ENCODE data around the gene PCMTD2.
"Not testable (repeated sequence)": the region's sequence is repeated elsewhere in the genome, so short reads cannot be mapped to it uniquely, and the experiment has no call there.

The PCMTD2 gene

DNA sequence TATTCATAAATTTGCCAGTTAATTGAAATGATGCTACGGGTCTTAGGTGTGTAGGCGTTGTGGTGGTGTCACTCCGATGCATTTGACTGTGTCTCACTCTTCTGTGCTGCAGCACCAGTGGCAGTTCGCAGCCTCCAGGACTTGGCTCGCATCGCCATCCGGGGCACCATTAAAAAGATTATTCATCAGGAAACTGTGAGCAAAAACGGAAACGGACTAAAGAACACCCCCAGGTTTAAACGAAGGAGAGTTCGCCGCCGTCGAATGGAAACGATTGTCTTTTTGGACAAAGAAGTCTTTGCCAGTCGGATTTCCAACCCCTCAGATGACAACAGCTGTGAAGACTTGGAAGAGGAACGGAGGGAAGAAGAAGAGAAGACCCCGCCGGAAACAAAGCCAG lies 17.6 kb downstream of the PCMTD2 start:
- Histone ChIP-seq H3K9me3 (ENCODE audit: control insufficient read depth in 1 of 2, low read length in 2 of 2) (no peaks in the 10 kb centered on the region), H3K4me1 (ENCODE audit: control insufficient read depth in 1 of 2, insufficient read depth in 2 of 2, low read length in 2 of 2) (no peaks in the 10 kb centered on the region), H3K36me3 (ENCODE audit: control insufficient read depth in 1 of 2, insufficient read depth in 2 of 2, low read length in 2 of 2) (peaks cover 9 to 29% of the 10 kb centered on the region in 2 donors), H3K9ac (ENCODE audit: low read depth in 1 of 2, low read length in 2 of 2) (no peak overlapping the region), H3K27ac (ENCODE audit: low read depth, low read length) (no peak overlapping the region), H3K4me3 (ENCODE audit: low read depth in 1 of 2, low read length in 2 of 2) (no peak overlapping the region), H3K27me3 (ENCODE audit: control insufficient read depth in 1 of 2, insufficient read depth in 2 of 2, low read length in 2 of 2) (no peaks in the 10 kb centered on the region)

DNA sequence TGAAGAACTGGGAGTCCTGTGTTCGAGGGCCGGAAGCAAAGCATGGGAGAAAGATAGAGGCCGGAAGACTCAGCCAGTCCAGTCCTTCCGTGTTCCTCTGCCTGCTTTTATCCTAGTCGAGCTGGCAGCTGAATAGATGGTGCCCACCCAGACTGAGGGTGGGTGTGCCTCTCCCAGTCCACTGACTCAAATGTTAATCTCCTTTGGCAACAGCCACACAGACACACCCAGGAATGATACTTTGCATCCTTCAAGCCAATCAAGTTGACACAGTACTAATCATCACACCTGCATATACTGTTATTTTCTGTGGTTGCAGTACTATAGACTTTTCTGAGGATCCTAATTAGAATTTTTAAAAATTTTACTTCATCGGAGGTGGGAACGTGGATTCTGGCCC lies 21.3 kb downstream of the PCMTD2 start:
- Histone ChIP-seq H3K9ac (ENCODE audit: low read depth in 1 of 2, low read length in 2 of 2) (no peak overlapping the region), H3K27ac (ENCODE audit: low read depth, low read length) (no peak overlapping the region), H3K9me3 (ENCODE audit: control insufficient read depth in 1 of 2, low read length in 2 of 2) (no peaks in the 10 kb centered on the region), H3K27me3 (ENCODE audit: control insufficient read depth in 1 of 2, insufficient read depth in 2 of 2, low read length in 2 of 2) (no peaks in the 10 kb centered on the region), H3K4me3 (ENCODE audit: low read depth in 1 of 2, low read length in 2 of 2) (no peak overlapping the region), H3K4me1 (ENCODE audit: control insufficient read depth in 1 of 2, insufficient read depth in 2 of 2, low read length in 2 of 2) (no peaks in the 10 kb centered on the region), H3K36me3 (ENCODE audit: control insufficient read depth in 1 of 2, insufficient read depth in 2 of 2, low read length in 2 of 2) (peaks cover 5 to 15% of the 10 kb centered on the region in 2 donors)

DNA sequence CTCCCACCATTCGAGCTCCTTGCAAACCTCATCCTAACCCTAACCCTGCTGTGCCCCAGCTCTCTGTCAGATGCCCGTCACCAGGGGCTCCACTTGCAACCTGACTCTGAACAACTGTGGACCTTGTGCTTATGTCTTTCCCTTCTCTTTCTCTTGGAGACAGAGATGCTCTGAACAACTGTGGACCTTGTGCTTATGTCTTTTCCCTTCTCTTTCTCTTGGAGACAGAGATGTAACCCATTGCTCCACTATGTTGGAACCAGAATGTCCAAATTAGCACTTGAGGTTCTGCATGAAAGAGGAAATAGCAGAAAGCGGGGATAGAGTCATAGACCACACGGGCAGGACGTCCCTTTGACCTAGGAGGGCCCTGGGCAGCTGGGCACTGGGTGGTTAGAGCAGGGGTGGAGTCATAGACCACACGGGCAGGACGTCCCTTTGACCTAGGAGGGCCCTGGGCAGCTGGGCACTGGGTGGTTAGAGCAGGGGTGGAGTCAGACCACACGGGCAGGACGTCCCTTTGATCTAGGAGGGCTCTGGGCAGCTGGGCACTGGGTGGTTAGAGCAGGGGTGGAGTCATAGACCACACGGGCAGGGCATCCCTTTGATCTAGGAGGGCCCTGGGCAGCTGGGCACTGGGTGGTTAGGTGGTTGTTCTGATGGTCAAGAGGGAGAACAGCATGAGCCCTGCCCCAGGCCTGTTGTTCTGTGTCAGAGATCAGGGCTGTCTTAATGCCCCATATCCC lies 22.2 kb downstream of the PCMTD2 start:
- no peak overlapping the region for H3K4me3 ChIP-seq (ENCODE audit: low read depth in 1 of 2, low read length in 2 of 2)

DNA sequence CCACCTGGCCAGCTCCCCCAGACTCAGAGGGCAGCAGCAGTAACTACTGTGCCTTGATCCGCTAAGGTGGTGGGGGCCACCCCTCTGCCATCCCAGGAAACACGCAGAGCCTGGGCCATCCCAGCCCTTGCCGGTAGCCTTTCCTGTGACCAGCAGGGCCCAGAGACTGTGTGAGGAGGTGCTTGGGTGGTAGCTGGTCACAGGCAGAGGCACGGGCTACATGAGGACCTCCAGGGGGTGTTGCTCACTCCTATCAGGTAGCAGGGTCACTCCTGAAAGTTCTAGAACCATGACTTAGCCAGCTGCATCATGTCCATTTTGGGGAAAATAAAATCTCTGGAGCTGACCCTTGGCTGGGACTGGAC lies 22.8 kb downstream of the PCMTD2 start:
- H3K27ac ChIP-seq (ENCODE audit: low read depth, low read length) = no peak overlapping the region

More for the DNA sequence above, 22.2 kb downstream of the PCMTD2 start:
- H3K27ac ChIP-seq (ENCODE audit: low read depth, low read length) = no peak overlapping the region
- H3K4me1 ChIP-seq (ENCODE audit: control insufficient read depth in 1 of 2, insufficient read depth in 2 of 2, low read length in 2 of 2) = no peaks in the 10 kb centered on the region
- no peaks in the 10 kb centered on the region for H3K9me3 ChIP-seq (ENCODE audit: control insufficient read depth in 1 of 2, low read length in 2 of 2)
- peaks cover 5 to 12% of the 10 kb centered on the region in 2 donors for H3K36me3 ChIP-seq (ENCODE audit: control insufficient read depth in 1 of 2, insufficient read depth in 2 of 2, low read length in 2 of 2)
- no peak overlapping the region for H3K9ac ChIP-seq (ENCODE audit: low read depth in 1 of 2, low read length in 2 of 2)
- H3K27me3 ChIP-seq (ENCODE audit: control insufficient read depth in 1 of 2, insufficient read depth in 2 of 2, low read length in 2 of 2) = no peaks in the 10 kb centered on the region

DNA sequence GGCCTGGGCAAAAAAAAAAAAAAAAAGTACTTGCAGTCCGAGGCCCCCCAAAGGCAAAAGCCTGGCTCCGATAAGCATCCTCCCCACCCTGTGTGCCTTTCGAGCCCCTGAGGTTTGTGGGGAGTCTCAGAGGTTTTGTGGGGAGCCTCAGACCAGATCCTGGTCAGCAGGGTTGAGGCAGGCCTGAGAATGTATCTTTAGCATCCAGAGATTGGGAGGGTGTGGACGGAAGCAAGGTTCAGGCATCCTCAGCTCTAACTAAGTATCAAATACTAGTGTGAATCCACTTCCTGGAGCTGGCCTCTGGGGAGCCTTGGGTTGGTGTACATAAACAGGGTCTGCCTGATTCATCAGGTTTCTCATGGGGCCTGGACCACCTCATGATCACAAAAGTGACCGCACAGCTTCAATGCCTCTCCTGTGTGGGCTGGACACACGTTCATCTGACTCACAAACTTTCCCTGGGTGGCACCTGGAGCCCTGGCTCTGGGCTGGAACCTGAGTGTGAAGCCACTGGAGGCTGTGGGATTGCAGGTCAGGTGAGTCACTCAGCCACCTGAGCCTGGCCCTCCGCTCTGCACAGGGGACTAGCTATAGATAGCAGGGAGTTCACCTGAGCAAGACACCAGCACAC lies 24.4 kb downstream of the PCMTD2 start:
- H3K27me3 ChIP-seq (ENCODE audit: control insufficient read depth in 1 of 2, insufficient read depth in 2 of 2, low read length in 2 of 2) = no peaks in the 10 kb centered on the region
- no peak overlapping the region for H3K9ac ChIP-seq (ENCODE audit: low read depth in 1 of 2, low read length in 2 of 2)
- no peaks in the 10 kb centered on the region for H3K9me3 ChIP-seq (ENCODE audit: control insufficient read depth in 1 of 2, low read length in 2 of 2)
- H3K4me3 ChIP-seq (ENCODE audit: low read depth in 1 of 2, low read length in 2 of 2) = no peak overlapping the region
- peaks cover 0 to 4% of the 10 kb centered on the region in 2 donors for H3K36me3 ChIP-seq (ENCODE audit: control insufficient read depth in 1 of 2, insufficient read depth in 2 of 2, low read length in 2 of 2)
- no peak overlapping the region for H3K27ac ChIP-seq (ENCODE audit: low read depth, low read length)
- H3K4me1 ChIP-seq (ENCODE audit: control insufficient read depth in 1 of 2, insufficient read depth in 2 of 2, low read length in 2 of 2) = no peaks in the 10 kb centered on the region

More for the DNA sequence above, 22.8 kb downstream of the PCMTD2 start:
- Histone ChIP-seq H3K4me3 (ENCODE audit: low read depth in 1 of 2, low read length in 2 of 2) (no peak overlapping the region), H3K27me3 (ENCODE audit: control insufficient read depth in 1 of 2, insufficient read depth in 2 of 2, low read length in 2 of 2) (no peaks in the 10 kb centered on the region), H3K9ac (ENCODE audit: low read depth in 1 of 2, low read length in 2 of 2) (no peak overlapping the region), H3K36me3 (ENCODE audit: control insufficient read depth in 1 of 2, insufficient read depth in 2 of 2, low read length in 2 of 2) (peaks cover under 1 to 7% of the 10 kb centered on the region in 2 donors), H3K9me3 (ENCODE audit: control insufficient read depth in 1 of 2, low read length in 2 of 2) (no peaks in the 10 kb centered on the region), H3K4me1 (ENCODE audit: control insufficient read depth in 1 of 2, insufficient read depth in 2 of 2, low read length in 2 of 2) (no peaks in the 10 kb centered on the region)

DNA sequence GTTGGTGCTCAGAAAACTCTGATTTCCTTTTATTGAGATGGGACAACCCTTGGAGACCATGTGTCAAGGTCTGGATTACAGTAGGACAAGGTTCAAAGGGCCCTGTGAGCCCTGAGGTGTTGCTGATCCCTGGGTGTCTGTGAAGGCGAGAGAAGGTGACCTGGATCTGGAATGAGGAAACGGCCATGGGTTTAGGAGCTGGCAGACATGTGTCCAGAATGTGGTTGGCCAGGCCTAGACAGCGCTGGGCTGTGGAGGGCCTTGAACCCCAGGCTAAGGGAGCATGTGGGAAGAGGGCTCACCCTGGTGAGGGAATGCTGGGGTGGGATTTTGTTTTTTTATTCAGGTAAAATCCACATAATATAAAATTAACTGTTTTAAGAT lies 24.9 kb downstream of the PCMTD2 start:
- Histone ChIP-seq H3K9me3 (ENCODE audit: control insufficient read depth in 1 of 2, low read length in 2 of 2) (no peaks in the 10 kb centered on the region), H3K27me3 (ENCODE audit: control insufficient read depth in 1 of 2, insufficient read depth in 2 of 2, low read length in 2 of 2) (no peaks in the 10 kb centered on the region), H3K4me3 (ENCODE audit: low read depth in 1 of 2, low read length in 2 of 2) (no peak overlapping the region), H3K27ac (ENCODE audit: low read depth, low read length) (no peak overlapping the region), H3K9ac (ENCODE audit: low read depth in 1 of 2, low read length in 2 of 2) (no peak overlapping the region), H3K4me1 (ENCODE audit: control insufficient read depth in 1 of 2, insufficient read depth in 2 of 2, low read length in 2 of 2) (no peaks in the 10 kb centered on the region), H3K36me3 (ENCODE audit: control insufficient read depth in 1 of 2, insufficient read depth in 2 of 2, low read length in 2 of 2) (peaks cover 0 to 4% of the 10 kb centered on the region in 2 donors)

DNA sequence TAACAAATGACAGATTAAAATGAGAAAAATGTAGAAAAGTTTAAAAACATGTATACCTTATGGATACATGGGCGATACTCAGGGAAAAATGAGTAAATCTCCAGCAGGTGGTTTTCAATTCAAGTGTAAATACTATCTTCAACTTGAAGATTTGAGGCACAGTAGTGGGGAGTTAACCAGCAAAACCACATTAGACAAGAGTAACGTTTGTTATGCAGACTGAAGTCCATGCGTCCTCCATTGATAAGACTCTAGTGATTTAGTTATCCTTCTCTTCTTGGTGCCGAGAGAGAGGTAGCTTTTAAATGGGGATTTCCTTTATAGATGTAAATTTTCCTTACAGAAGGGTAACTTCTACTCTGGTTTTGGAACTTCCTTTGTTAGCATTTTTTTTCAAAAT lies 28.1 kb downstream of the PCMTD2 start:
- Histone ChIP-seq H3K4me1 (ENCODE audit: control insufficient read depth in 1 of 2, insufficient read depth in 2 of 2, low read length in 2 of 2) (no peaks in the 10 kb centered on the region), H3K27ac (ENCODE audit: low read depth, low read length) (no peak overlapping the region), H3K9ac (ENCODE audit: low read depth in 1 of 2, low read length in 2 of 2) (no peak overlapping the region), H3K4me3 (ENCODE audit: low read depth in 1 of 2, low read length in 2 of 2) (no peak overlapping the region), H3K36me3 (ENCODE audit: control insufficient read depth in 1 of 2, insufficient read depth in 2 of 2, low read length in 2 of 2) (no peaks in the 10 kb centered on the region), H3K9me3 (ENCODE audit: control insufficient read depth in 1 of 2, low read length in 2 of 2) (no peaks in the 10 kb centered on the region), H3K27me3 (ENCODE audit: control insufficient read depth in 1 of 2, insufficient read depth in 2 of 2, low read length in 2 of 2) (no peaks in the 10 kb centered on the region)

DNA sequence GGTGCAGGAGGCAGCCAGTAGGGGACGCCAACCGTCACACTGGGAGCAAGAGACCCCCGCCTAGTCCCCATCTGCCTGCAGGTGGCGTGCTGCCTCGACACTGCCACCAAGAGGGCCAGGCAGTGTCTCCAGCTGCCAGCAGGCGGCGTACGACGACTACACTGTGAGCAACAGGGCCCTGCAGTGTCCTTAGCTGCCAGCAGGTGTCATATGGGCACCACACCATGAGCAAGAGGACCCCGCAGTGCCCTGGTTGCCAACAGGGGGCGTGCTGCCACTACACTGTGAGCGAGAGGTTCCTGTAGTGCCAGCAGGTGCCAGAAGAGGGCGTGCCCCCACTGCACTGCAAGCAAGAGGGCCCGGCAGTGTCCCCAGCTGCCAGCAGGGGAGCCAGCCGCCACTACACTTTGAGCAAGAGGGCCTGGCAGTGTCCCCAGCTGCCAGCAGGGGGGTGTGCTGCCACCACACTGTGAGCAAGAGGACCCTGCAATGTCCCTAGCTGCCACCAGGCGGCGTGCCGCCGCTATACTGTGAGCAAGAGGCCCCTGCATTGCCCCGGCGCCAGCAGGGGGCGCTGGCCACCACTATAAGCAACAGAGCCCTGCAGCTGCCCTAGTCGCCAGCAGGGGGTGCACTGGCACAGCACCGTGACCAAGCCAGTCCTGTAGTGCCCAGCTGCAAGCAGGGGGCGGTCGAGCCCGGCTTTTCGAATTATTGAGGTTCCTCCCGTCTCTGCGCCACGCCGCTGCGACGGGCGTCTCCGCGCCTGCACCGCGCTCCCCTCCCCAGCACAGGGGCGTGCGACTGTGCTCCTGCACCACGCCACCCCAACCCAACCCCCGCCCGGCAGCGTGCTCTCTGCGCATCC lies 30.3 kb downstream of the PCMTD2 start:
- not testable (repeated sequence) for H3K36me3 ChIP-seq (ENCODE audit: control insufficient read depth in 1 of 2, insufficient read depth in 2 of 2, low read length in 2 of 2); H3K9ac ChIP-seq (ENCODE audit: low read depth in 1 of 2, low read length in 2 of 2); H3K27ac ChIP-seq (ENCODE audit: low read depth, low read length); H3K9me3 ChIP-seq (ENCODE audit: control insufficient read depth in 1 of 2, low read length in 2 of 2); H3K4me1 ChIP-seq (ENCODE audit: control insufficient read depth in 1 of 2, insufficient read depth in 2 of 2, low read length in 2 of 2); H3K4me3 ChIP-seq (ENCODE audit: low read depth in 1 of 2, low read length in 2 of 2); H3K27me3 ChIP-seq (ENCODE audit: control insufficient read depth in 1 of 2, insufficient read depth in 2 of 2, low read length in 2 of 2)

DNA sequence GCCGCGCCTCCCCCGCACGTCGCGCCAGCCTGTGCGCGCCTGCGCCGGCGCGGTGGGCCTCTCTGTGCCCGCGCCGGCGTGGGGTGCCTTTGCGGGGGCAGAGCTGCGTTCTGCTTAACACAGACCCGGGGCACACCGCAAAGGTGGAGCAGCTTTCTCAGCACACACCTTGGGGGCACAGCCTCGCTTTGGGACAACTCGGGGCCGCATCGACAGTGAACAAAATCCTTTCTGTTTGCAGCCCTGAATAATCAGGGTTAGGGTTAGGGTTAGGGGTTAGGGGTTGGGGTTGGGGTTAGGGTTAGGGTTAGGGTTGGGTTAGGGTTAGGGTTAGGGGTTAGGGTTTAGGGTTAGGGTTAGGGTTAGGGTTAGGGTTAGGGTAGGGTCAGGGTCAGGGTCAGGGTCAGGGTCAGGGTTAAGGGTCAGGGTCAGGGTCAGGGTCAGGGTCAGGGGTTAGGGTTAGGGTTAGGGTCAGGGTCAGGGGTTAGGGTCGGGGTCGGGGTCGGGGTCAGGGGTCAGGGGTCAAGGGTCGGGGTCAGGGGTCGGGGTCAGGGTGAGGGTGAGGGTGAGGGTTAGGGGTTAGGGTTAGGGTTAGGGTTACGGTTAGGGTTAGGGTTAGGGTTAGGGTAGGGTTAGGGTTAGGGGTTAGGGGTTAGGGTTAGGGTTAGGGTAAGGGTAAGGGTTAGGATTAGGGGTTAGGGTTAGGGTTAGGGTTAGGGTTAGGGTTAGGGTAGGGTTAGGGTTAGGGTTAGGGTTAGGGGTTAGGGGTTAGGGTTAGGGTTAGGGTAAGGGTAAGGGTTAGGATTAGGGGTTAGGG lies 31.1 kb downstream of the PCMTD2 start:
- H3K9ac ChIP-seq (ENCODE audit: low read depth in 1 of 2, low read length in 2 of 2); H3K36me3 ChIP-seq (ENCODE audit: control insufficient read depth in 1 of 2, insufficient read depth in 2 of 2, low read length in 2 of 2): not testable (repeated sequence)

More for the DNA sequence above, 31.1 kb downstream of the PCMTD2 start:
- not testable (repeated sequence) for H3K27me3 ChIP-seq (ENCODE audit: control insufficient read depth in 1 of 2, insufficient read depth in 2 of 2, low read length in 2 of 2); H3K4me3 ChIP-seq (ENCODE audit: low read depth in 1 of 2, low read length in 2 of 2); H3K4me1 ChIP-seq (ENCODE audit: control insufficient read depth in 1 of 2, insufficient read depth in 2 of 2, low read length in 2 of 2); H3K27ac ChIP-seq (ENCODE audit: low read depth, low read length); H3K9me3 ChIP-seq (ENCODE audit: control insufficient read depth in 1 of 2, low read length in 2 of 2)

All from duodenal mucosa (tissue), 2 donors.